HL-60 (cell line): ENCODE data around the gene VSIG10L2.

Source experiments
- CTCF ChIP-seq: IDR thresholded peaks from one replicate; pipeline ENCODE4 v1.5.1; 2011; ENCODE audit warnings: low read length, control low read depth, inconsistent platforms; ENCODE audit not compliant: insufficient read depth
- POLR2AphosphoS5 ChIP-seq: IDR thresholded peaks from 2 replicates; pipeline ENCODE4 v1.6.1; 2012; ENCODE audit warnings: low read depth
- REST ChIP-seq: IDR thresholded peaks from 2 replicates; pipeline ENCODE4 v1.6.1; 2012; ENCODE audit warnings: low read depth; ENCODE audit not compliant: insufficient replicate concordance

GRCh38 chr11:125995313-125995712, 49.5 kb downstream of the VSIG10L2 start:
- TF ChIP-seq CTCF, result no peak
- no peak for TF ChIP-seq REST
- no peak for TF ChIP-seq POLR2AphosphoS5
